ENCODE measurements around the gene MEGF11.

Gene MEGF11

GRCh38 chr15:66253418-66254088, at the start of gene MEGF11:
MEGF11 (minus strand) TSS chr15:66253750; CDS start chr15:66128403, 125,347 bp downstream.
- H3K4me1 ChIP-seq (ENCODE audit: control insufficient read depth in 1 of 2, insufficient read depth in 2 of 2, low read length in 2 of 2), result peaks cover 0 to 24% of the 10 kb centered on the region in 2 donors
- no peaks in the 10 kb centered on the region for H3K36me3 ChIP-seq (ENCODE audit: control insufficient read depth in 1 of 2, insufficient read depth in 2 of 2, low read length in 2 of 2)
- peak within 1 kb of the TSS; percentile 70 to 84 for H3K4me3 ChIP-seq (ENCODE audit: low read depth in 1 of 2, low read length in 2 of 2)
- H3K9me3 ChIP-seq (ENCODE audit: control insufficient read depth in 1 of 2, low read length in 2 of 2), result no peaks in the 10 kb centered on the region
- no peak within 1 kb of the TSS for H3K27ac ChIP-seq (ENCODE audit: low read length)
- H3K27me3 ChIP-seq (ENCODE audit: low read depth, low read length), result peaks cover 40% of the 10 kb centered on the region

GRCh38 chr15:66302489-66303278, 49.1 kb upstream of the MEGF11 start:
- no peaks in the 10 kb centered on the region for H3K9me3 ChIP-seq (ENCODE audit: control insufficient read depth in 1 of 2, low read length in 2 of 2)
- H3K4me3 ChIP-seq (ENCODE audit: low read depth in 1 of 2, low read length in 2 of 2), result no peak overlapping the region
- H3K36me3 ChIP-seq (ENCODE audit: control insufficient read depth in 1 of 2, insufficient read depth in 2 of 2, low read length in 2 of 2), result peaks cover 4 to 16% of the 10 kb centered on the region in 2 donors
- no peaks in the 10 kb centered on the region for H3K27me3 ChIP-seq (ENCODE audit: low read depth, low read length)
- no peaks in the 10 kb centered on the region for H3K4me1 ChIP-seq (ENCODE audit: control insufficient read depth in 1 of 2, insufficient read depth in 2 of 2, low read length in 2 of 2)
- no peak overlapping the region for H3K27ac ChIP-seq (ENCODE audit: low read length)

- no peak overlapping the region for H3K27ac ChIP-seq (ENCODE audit: low read length)
- H3K27me3 ChIP-seq (ENCODE audit: low read depth, low read length), result no peaks in the 10 kb centered on the region
- no peaks in the 10 kb centered on the region for H3K9me3 ChIP-seq (ENCODE audit: control insufficient read depth in 1 of 2, low read length in 2 of 2)
- H3K4me3 ChIP-seq (ENCODE audit: low read depth in 1 of 2, low read length in 2 of 2), result no peak overlapping the region
- H3K36me3 ChIP-seq (ENCODE audit: control insufficient read depth in 1 of 2, insufficient read depth in 2 of 2, low read length in 2 of 2), result peaks cover 7 to 11% of the 10 kb centered on the region in 2 donors
- H3K4me1 ChIP-seq (ENCODE audit: control insufficient read depth in 1 of 2, insufficient read depth in 2 of 2, low read length in 2 of 2), result peaks cover 9 to 11% of the 10 kb centered on the region in 2 donors
These were observed 45.3 kb upstream of the MEGF11 start for GRCh38 chr15:66298803-66299251.

GRCh38 chr15:66296186-66296585, 42.6 kb upstream of the MEGF11 start:
- Histone ChIP-seq H3K4me3 (ENCODE audit: low read depth in 1 of 2, low read length in 2 of 2) (no peak overlapping the region), H3K27me3 (ENCODE audit: low read depth, low read length) (no peaks in the 10 kb centered on the region), H3K4me1 (ENCODE audit: control insufficient read depth in 1 of 2, insufficient read depth in 2 of 2, low read length in 2 of 2) (peaks cover 12 to 20% of the 10 kb centered on the region in 2 donors), H3K36me3 (ENCODE audit: control insufficient read depth in 1 of 2, insufficient read depth in 2 of 2, low read length in 2 of 2) (peaks cover 4 to 11% of the 10 kb centered on the region in 2 donors), H3K9me3 (ENCODE audit: control insufficient read depth in 1 of 2, low read length in 2 of 2) (no peaks in the 10 kb centered on the region), H3K27ac (ENCODE audit: low read length) (no peak overlapping the region)

- Histone ChIP-seq H3K27me3 (ENCODE audit: low read depth, low read length) (no peaks in the 10 kb centered on the region), H3K36me3 (ENCODE audit: control insufficient read depth in 1 of 2, insufficient read depth in 2 of 2, low read length in 2 of 2) (peaks cover 4 to 8% of the 10 kb centered on the region in 2 donors), H3K27ac (ENCODE audit: low read length) (peak overlapping the region; percentile 91), H3K4me1 (ENCODE audit: control insufficient read depth in 1 of 2, insufficient read depth in 2 of 2, low read length in 2 of 2) (peaks cover 12 to 20% of the 10 kb centered on the region in 2 donors), H3K9me3 (ENCODE audit: control insufficient read depth in 1 of 2, low read length in 2 of 2) (no peaks in the 10 kb centered on the region), H3K4me3 (ENCODE audit: low read depth in 1 of 2, low read length in 2 of 2) (peak overlapping the region; percentile 80 to 83)
These were observed 41.3 kb upstream of the MEGF11 start for GRCh38 chr15:66294932-66295235.

- peaks cover 4 to 7% of the 10 kb centered on the region in 2 donors for H3K36me3 ChIP-seq (ENCODE audit: control insufficient read depth in 1 of 2, insufficient read depth in 2 of 2, low read length in 2 of 2)
These were observed 40.8 kb upstream of the MEGF11 start for GRCh38 chr15:66294157-66294931.

GRCh38 chr15:66293419-66294156, 40.0 kb upstream of the MEGF11 start, which contains the start of gene DIS3L:
DIS3L (plus strand) TSS chr15:66293568; CDS start chr15:66293597, 29 bp downstream.
- H3K27ac ChIP-seq (ENCODE audit: low read length), result peak within 1 kb of the TSS; percentile 91
- peaks cover 12 to 28% of the 10 kb centered on the region in 2 donors for H3K4me1 ChIP-seq (ENCODE audit: control insufficient read depth in 1 of 2, insufficient read depth in 2 of 2, low read length in 2 of 2)
- no peaks in the 10 kb centered on the region for H3K9me3 ChIP-seq (ENCODE audit: control insufficient read depth in 1 of 2, low read length in 2 of 2)
- no peaks in the 10 kb centered on the region for H3K27me3 ChIP-seq (ENCODE audit: low read depth, low read length)
- H3K4me3 ChIP-seq (ENCODE audit: low read depth in 1 of 2, low read length in 2 of 2), result peak within 1 kb of the TSS; percentile 80 to 83
- peaks cover 0 to 4% of the 10 kb centered on the region in 2 donors for H3K36me3 ChIP-seq (ENCODE audit: control insufficient read depth in 1 of 2, insufficient read depth in 2 of 2, low read length in 2 of 2)

More at GRCh38 chr15:66294157-66294931, 40.8 kb upstream of the MEGF11 start:
- Histone ChIP-seq H3K4me1 (ENCODE audit: control insufficient read depth in 1 of 2, insufficient read depth in 2 of 2, low read length in 2 of 2) (peaks cover 12 to 20% of the 10 kb centered on the region in 2 donors), H3K27ac (ENCODE audit: low read length) (peak overlapping the region; percentile 91), H3K9me3 (ENCODE audit: control insufficient read depth in 1 of 2, low read length in 2 of 2) (no peaks in the 10 kb centered on the region), H3K4me3 (ENCODE audit: low read depth in 1 of 2, low read length in 2 of 2) (peak overlapping the region; percentile 80 to 83), H3K27me3 (ENCODE audit: low read depth, low read length) (no peaks in the 10 kb centered on the region)

- H3K27ac ChIP-seq (ENCODE audit: low read length), result peak overlapping the region; percentile 79
- peak overlapping the region; percentile 72 to 80 for H3K4me3 ChIP-seq (ENCODE audit: low read depth in 1 of 2, low read length in 2 of 2)
- H3K9me3 ChIP-seq (ENCODE audit: control insufficient read depth in 1 of 2, low read length in 2 of 2), result no peaks in the 10 kb centered on the region
- H3K4me1 ChIP-seq (ENCODE audit: control insufficient read depth in 1 of 2, insufficient read depth in 2 of 2, low read length in 2 of 2), result peaks cover 12 to 33% of the 10 kb centered on the region in 2 donors
- no peaks in the 10 kb centered on the region for H3K27me3 ChIP-seq (ENCODE audit: low read depth, low read length)
- H3K36me3 ChIP-seq (ENCODE audit: control insufficient read depth in 1 of 2, insufficient read depth in 2 of 2, low read length in 2 of 2), result peaks cover 0 to 4% of the 10 kb centered on the region in 2 donors
These were observed 39.2 kb upstream of the MEGF11 start for GRCh38 chr15:66292571-66293418.

GRCh38 chr15:66291816-66292570, 38.4 kb upstream of the MEGF11 start:
- Histone ChIP-seq H3K27me3 (ENCODE audit: low read depth, low read length) (no peaks in the 10 kb centered on the region), H3K4me3 (ENCODE audit: low read depth in 1 of 2, low read length in 2 of 2) (peak overlapping the region in 1 of 2 donors; percentile 80), H3K27ac (ENCODE audit: low read length) (no peak overlapping the region)

More at GRCh38 chr15:66291816-66292570, 38.4 kb upstream of the MEGF11 start:
- Histone ChIP-seq H3K9me3 (ENCODE audit: control insufficient read depth in 1 of 2, low read length in 2 of 2) (no peaks in the 10 kb centered on the region), H3K4me1 (ENCODE audit: control insufficient read depth in 1 of 2, insufficient read depth in 2 of 2, low read length in 2 of 2) (peaks cover 12 to 35% of the 10 kb centered on the region in 2 donors), H3K36me3 (ENCODE audit: control insufficient read depth in 1 of 2, insufficient read depth in 2 of 2, low read length in 2 of 2) (no peaks in the 10 kb centered on the region)
